BJ (cell line): ENCODE measurements around the gene DNAH8. TPM values are rescaled to one million over a fixed set of nuclear protein-coding genes. Genes with fewer than 3 reads are reported as not detected.

Experiments used
- CTCF ChIA-PET: fragments of 350-600 bp; formaldehyde crosslinking; extraction: SDS; loops from one replicate; lab custom pipeline; 2021; ENCODE audit warnings: antibody characterized with exemption, inconsistent platforms; lab: Yijun Ruan, JAX
- POLR2A ChIA-PET: fragments of 300-600 bp; sonication (Branson Sonifier 250); formaldehyde crosslinking; extraction: SDS; loops from one replicate; lab custom pipeline; 2021; ENCODE audit warnings: antibody characterized with exemption; lab: Charles Lee
- DNase-seq: peaks from one replicate; pipeline ENCODE4 v3.0.0-alpha.2; 2011; ENCODE audit warnings: low read depth
- H3K27me3 ChIP-seq: 2 replicates; pipeline ENCODE4 v1.6.0; 2011; ENCODE audit warnings: low read length; ENCODE audit not compliant: control insufficient read depth, insufficient read depth
- H3K36me3 ChIP-seq: 2 replicates; pipeline ENCODE4 v1.5.1; 2011; ENCODE audit warnings: low read length; ENCODE audit not compliant: control insufficient read depth, insufficient read depth
- H3K4me3 ChIP-seq: 2 replicates; pipeline ENCODE4 v1.5.1; 2011; ENCODE audit warnings: low read depth, mild to moderate bottlenecking, control low read depth, low read length
- polyA plus RNA-seq: library from polyadenylated mRNA; depleted of rRNA; stranded (reverse); fragments of >200 nt; gene quantifications from 2 replicates; pipeline ENCODE4 v1.2.3, GENCODE V29; 2011
- TF ChIP-seq, protein P1 (sequence below): IDR thresholded peaks from 2 replicates; pipeline ENCODE4 v1.5.1; 2011; ENCODE audit warnings: low read depth, mild to moderate bottlenecking, control low read depth, inconsistent platforms, low read length, moderate library complexity; ENCODE audit not compliant: insufficient read depth

Gene DNAH8
- polyA plus RNA-seq, 1 experiment = not detected

DNA sequence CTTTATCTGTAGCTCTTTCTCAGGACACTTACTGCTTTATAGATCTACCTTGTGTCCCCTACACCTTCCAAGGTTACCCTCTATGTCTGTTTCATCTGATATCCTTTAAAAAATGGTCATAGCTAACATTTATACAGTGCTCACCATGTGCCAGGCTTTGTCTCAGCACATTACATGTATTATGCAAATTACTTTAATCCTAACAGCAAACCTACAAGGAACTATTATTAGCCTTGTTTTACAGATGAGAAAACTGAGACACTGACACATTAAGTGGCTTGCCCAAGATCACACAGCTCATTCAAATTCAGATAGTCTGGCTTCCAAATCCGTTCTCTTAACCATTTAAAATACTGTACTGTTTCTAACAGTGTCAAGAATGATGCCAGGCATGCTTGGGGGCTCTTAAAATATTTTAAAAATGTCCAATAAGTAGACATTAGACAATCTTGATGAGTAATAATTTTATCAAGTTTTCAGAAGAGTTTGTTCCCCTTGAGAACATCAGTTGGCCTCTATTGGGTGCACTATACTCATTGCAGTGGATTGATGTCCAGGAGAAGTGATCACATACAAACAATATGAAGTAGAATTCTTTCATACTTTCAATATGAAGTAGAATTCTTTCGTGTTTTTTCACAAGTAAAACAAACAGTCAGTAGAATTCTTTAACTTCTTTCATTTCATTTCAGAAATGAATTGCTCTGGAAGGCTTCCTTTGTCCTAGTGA is 69.6 kb downstream of the DNAH8 start:
- TF ChIP-seq, protein P1, sequence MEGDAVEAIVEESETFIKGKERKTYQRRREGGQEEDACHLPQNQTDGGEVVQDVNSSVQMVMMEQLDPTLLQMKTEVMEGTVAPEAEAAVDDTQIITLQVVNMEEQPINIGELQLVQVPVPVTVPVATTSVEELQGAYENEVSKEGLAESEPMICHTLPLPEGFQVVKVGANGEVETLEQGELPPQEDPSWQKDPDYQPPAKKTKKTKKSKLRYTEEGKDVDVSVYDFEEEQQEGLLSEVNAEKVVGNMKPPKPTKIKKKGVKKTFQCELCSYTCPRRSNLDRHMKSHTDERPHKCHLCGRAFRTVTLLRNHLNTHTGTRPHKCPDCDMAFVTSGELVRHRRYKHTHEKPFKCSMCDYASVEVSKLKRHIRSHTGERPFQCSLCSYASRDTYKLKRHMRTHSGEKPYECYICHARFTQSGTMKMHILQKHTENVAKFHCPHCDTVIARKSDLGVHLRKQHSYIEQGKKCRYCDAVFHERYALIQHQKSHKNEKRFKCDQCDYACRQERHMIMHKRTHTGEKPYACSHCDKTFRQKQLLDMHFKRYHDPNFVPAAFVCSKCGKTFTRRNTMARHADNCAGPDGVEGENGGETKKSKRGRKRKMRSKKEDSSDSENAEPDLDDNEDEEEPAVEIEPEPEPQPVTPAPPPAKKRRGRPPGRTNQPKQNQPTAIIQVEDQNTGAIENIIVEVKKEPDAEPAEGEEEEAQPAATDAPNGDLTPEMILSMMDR = no peak
- Histone ChIP-seq H3K4me3 (no peak overlapping the region), H3K36me3 (no peaks in the 10 kb centered on the region), H3K27me3 (no peaks in the 10 kb centered on the region)
- ChIA-PET CTCF (no interaction called here), POLR2A (no interaction called here)
- no peak for DNase-seq

DNA sequence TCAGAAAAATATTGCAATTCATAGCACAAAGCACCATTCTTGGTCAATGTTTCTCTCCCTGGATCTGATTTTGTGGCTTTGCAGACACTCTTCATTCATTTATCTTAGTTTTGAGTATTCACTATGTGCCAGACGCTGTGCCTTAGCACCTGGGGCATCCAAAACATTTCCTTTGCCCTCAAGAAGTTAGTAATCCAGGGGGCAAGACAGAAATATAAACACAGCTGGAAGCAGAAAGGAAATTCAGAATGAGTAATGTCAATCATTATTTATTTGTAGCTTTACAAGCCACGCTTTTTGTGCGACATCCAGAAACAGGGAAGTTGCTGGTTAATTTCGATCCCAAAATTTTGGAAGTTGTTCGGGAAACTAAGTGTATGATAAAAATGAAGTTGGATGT is 71.4 kb downstream of the DNAH8 start:
- POLR2A ChIA-PET = no interaction called here
- CTCF ChIA-PET = no interaction called here

DNA sequence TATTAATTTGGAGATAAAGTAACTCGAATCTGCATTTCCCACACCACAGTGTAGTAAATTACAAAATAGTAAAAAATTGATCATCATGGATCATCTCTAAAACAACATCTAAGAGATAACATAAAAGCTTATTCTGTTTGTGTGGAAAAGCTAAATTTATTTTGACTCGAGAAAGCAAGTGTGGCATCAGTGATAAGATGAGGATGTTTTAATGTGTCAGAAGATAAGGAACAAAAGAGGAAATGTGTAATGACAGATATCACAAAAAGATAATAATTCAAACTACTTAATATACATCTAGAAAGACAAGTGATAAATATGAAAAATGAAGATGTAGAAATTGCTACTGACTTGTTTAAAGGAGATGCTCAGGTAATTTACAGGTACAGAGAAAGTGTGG is 74.1 kb downstream of the DNAH8 start:
- TF ChIP-seq, protein P1 = no peak
- Histone ChIP-seq H3K36me3 (no peaks in the 10 kb centered on the region), H3K4me3 (no peak overlapping the region), H3K27me3 (no peaks in the 10 kb centered on the region)
- POLR2A ChIA-PET = no interaction called here
- CTCF ChIA-PET = interaction anchor here (0.7 to 1.3 kb wide), 2 partner anchors 10 to 16 kb away, joined by 3 read pairs; no protein-coding TSS in a partner anchor
- no peak for DNase-seq

More for the DNA sequence above, 71.4 kb downstream of the DNAH8 start:
- no peak overlapping the region for H3K4me3 ChIP-seq
- no peaks in the 10 kb centered on the region for H3K36me3 ChIP-seq
- TF ChIP-seq, protein P1 = no peak
- no peaks in the 10 kb centered on the region for H3K27me3 ChIP-seq
- DNase-seq = no peak

DNA sequence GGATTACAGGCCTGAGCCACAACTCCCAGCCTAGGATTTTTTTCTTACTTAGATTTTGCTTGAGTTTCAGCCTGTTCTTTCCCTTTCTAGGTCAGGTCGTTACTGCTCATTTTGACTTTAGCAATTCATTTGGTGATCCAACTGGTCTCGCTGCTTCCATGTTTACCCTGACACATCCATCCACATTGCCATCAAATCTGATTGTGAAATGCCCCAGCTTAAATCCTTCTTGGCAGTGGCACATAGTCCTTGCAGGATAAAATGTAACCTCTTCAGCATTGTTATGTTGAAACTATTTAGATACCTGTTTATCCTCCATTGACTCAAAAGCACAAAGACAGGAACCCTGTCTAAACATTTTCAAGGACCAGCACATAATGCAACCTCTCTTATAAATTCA is 77.2 kb downstream of the DNAH8 start:
- Histone ChIP-seq H3K36me3 (no peaks in the 10 kb centered on the region), H3K27me3 (no peaks in the 10 kb centered on the region), H3K4me3 (no peak overlapping the region)
- POLR2A ChIA-PET = no interaction called here
- TF ChIP-seq, protein P1 = no peak
- CTCF ChIA-PET = no interaction called here
- no peak for DNase-seq

DNA sequence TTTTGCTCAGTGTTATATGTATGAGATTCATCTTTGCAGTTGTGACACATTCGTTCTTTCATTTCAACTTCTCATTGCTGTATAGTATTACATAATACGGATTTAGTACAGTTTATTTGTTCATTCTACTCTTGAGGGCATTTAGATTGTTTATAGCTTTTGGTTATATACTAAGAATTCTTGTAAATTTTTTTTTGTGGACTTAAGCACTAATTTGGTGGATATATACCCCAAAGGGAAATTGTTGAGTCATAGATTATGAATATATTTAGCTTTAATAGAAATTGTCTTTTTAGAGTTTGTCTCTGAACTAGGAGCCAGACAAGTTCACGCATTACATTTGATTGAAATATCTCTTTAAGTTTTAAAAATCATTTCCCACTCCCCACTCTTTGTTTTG is 79.6 kb downstream of the DNAH8 start:
- POLR2A ChIA-PET = interaction anchor here (0.6 kb wide), 1 partner anchor 55 kb away, joined by 4 read pairs; no protein-coding TSS in a partner anchor
- H3K4me3 ChIP-seq = no peak overlapping the region
- CTCF ChIA-PET = interaction anchor here (1.1 kb wide), 1 partner anchor 26 kb away, joined by 3 read pairs; no protein-coding TSS in a partner anchor
- no peaks in the 10 kb centered on the region for H3K36me3 ChIP-seq
- TF ChIP-seq, protein P1 = no peak
- H3K27me3 ChIP-seq = no peaks in the 10 kb centered on the region
- no peak for DNase-seq
